Choroid plexus epithelial cell (primary cell): Measurements from ENCODE around the gene NEO1.

Experiments
- DNase-seq: peaks from one replicate; pipeline ENCODE4 v3.0.0-alpha.2; 2010; ENCODE audit warnings: low read depth
- H3K4me3 ChIP-seq: 2 replicates; pipeline ENCODE4 v1.5.1; 2011; ENCODE audit warnings: low read depth, mild to moderate bottlenecking, control low read depth, low read length, moderate library complexity
- CTCF ChIP-seq: conservative IDR thresholded peaks from 2 replicates; pipeline ENCODE4 v1.5.1; 2011; ENCODE audit warnings: low read depth, mild to moderate bottlenecking, control low read depth, inconsistent platforms, low read length, moderate library complexity

The NEO1 gene

GRCh38 chr15:73284090-73284716 lies 231.9 kb downstream of the NEO1 start:
- peak; percentile 45 for TF ChIP-seq CTCF
- peak; percentile 59 for DNase-seq
- H3K4me3 ChIP-seq: no peak overlapping the region

- H3K4me3 ChIP-seq: no peak overlapping the region
- DNase-seq: peak; percentile 37
- TF ChIP-seq CTCF: no peak
Observed at GRCh38 chr15:73286311-73286710, 234.0 kb downstream of the NEO1 start.

GRCh38 chr15:73287019-73287418 lies 234.8 kb downstream of the NEO1 start:
- TF ChIP-seq CTCF: no peak
- DNase-seq: peak; percentile 16

GRCh38 chr15:73291441-73291840 lies 239.2 kb downstream of the NEO1 start:
- no peak overlapping the region for H3K4me3 ChIP-seq
- DNase-seq: no peak
- no peak for TF ChIP-seq CTCF

More at GRCh38 chr15:73287019-73287418, 234.8 kb downstream of the NEO1 start:
- no peak overlapping the region for H3K4me3 ChIP-seq

- TF ChIP-seq CTCF: no peak
- no peak for DNase-seq
- no peak overlapping the region for H3K4me3 ChIP-seq
Observed at GRCh38 chr15:73293773-73294172, 241.5 kb downstream of the NEO1 start.

- peak; percentile 73 for DNase-seq
- TF ChIP-seq CTCF: no peak
- H3K4me3 ChIP-seq: no peak overlapping the region
Observed at GRCh38 chr15:73295630-73296286, 243.5 kb downstream of the NEO1 start.
